ENCODE results near the gene KDELR1. TPM values are rescaled to one million over a fixed set of nuclear protein-coding genes. Genes with fewer than 3 reads are reported as not detected.

The KDELR1 gene
- total RNA-seq, 2 experiments from 2014 or later = 81.5 to 83.8 TPM

DNA sequence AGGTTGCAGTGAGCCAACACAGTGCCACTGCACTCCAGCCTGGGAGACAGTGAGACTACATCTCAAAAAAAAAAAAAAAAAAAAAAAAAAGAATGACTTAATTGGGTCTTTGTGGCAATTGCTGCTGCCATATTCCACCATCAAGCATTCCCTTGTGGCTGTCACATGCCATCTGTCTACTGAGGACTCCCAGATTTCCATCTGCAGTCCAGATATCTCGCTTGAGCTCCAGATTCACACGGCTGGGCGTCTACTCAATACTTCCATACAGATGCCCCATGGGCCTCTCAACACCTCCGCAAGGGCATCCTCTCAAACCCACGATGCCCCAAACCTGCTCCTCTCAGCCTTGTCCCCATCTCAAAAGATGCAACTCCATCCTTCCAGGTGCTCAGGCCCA is 40.5 kb downstream of the KDELR1 start:
- DNase-seq = no peak
- Mint-ChIP-seq H3K36me3 (ENCODE audit: low read depth) (peaks cover 3% of the 10 kb centered on the region), H3K4me3 (no peak overlapping the region), H3K27me3 (ENCODE audit: low read depth) (no peaks in the 10 kb centered on the region), H3K27ac (no peak overlapping the region), H3K4me1 (ENCODE audit: low read depth) (no peaks in the 10 kb centered on the region), H3K9me3 (no peaks in the 10 kb centered on the region)
- intact Hi-C loops (cut with micrococcal nuclease) = no loop called here
- CTCF ChIA-PET = interaction anchor here (0.6 to 2.3 kb wide), 8 partner anchors 12 to 234 kb away, joined by 3 to 7 read pairs (median 4); partner anchors contain the start of genes KCNJ14 and KDELR1

DNA sequence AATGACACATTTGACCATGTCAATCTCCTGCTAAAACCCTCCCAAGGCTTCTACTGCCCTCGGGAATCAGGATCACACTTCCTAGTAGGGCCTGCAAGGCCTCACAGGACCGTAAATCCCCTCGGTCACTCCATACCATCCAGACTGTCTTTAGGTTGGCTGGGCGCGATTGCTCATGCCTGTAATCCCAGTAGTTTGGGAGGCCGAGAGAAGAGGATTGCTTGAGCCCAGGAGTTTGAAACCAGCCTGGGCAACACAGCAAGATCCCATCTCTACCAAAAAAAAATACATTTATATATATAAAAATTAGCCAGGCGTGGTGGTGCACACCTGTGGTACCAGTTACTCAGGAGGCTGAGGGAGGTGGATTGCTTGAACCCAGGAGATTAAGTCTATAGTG is 42.6 kb downstream of the KDELR1 start:
- CTCF ChIA-PET = interaction anchor here (2.3 kb wide), 1 partner anchor 42 kb away, joined by 7 read pairs; the partner anchor contains the start of gene KDELR1
- Mint-ChIP-seq H3K36me3 (ENCODE audit: low read depth) (peaks cover 3% of the 10 kb centered on the region), H3K9me3 (no peaks in the 10 kb centered on the region), H3K27me3 (ENCODE audit: low read depth) (no peaks in the 10 kb centered on the region), H3K4me1 (ENCODE audit: low read depth) (no peaks in the 10 kb centered on the region), H3K4me3 (no peak overlapping the region), H3K27ac (no peak overlapping the region)
- intact Hi-C loops (cut with micrococcal nuclease) = no loop called here
- DNase-seq = no peak

DNA sequence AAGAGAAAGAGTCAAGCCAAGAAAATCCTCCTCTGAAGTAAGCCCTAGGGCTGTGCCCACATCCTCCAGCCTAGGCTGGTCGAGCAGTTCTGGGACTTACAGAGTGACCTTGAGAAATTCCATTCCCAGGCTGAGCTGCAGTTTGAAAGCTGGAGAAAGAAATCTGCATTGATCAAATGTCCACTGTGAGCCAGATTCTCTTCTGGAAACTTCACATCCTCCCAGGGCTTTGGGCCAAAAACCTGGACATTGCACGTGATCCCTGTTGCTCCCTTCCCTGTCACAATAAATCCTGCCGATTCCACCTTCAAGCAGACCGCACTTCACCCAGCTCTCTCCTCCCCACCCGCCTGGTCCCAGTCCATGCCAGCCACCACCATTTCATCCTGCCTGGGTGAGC is 43.3 kb downstream of the KDELR1 start:
- no peaks in the 10 kb centered on the region for H3K4me1 Mint-ChIP-seq (ENCODE audit: low read depth)
- no peak for DNase-seq
- peaks cover 3% of the 10 kb centered on the region for H3K36me3 Mint-ChIP-seq (ENCODE audit: low read depth)
- no peaks in the 10 kb centered on the region for H3K9me3 Mint-ChIP-seq
- H3K27ac Mint-ChIP-seq = no peak overlapping the region
- CTCF ChIA-PET = no interaction called here
- intact Hi-C loops (cut with micrococcal nuclease) = no loop called here
- H3K4me3 Mint-ChIP-seq = no peak overlapping the region
- no peaks in the 10 kb centered on the region for H3K27me3 Mint-ChIP-seq (ENCODE audit: low read depth)

DNA sequence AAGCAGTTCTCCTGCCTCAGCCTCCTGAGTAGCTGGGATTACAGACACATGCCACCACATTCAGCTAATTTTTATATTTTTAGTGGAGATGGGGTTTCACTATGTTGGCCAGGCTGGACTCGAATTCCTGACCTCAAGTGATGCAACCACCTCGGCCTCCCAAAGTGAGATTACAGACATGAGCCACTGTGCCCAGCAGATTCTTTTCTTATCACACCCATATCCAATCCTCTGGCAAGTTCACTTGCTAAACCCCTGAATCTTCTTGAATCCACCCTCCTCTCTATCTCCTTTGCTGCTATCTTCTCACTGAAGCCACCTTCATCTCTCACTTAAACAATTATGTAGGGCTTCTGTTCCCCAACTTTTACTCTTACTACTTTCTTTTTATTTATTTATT is 45.2 kb downstream of the KDELR1 start:
- Mint-ChIP-seq H3K36me3 (ENCODE audit: low read depth) (peaks cover 3% of the 10 kb centered on the region), H3K4me1 (ENCODE audit: low read depth) (no peaks in the 10 kb centered on the region), H3K4me3 (no peak overlapping the region), H3K9me3 (no peaks in the 10 kb centered on the region), H3K27ac (no peak overlapping the region), H3K27me3 (ENCODE audit: low read depth) (no peaks in the 10 kb centered on the region)
- CTCF ChIA-PET = no interaction called here
- intact Hi-C loops (cut with micrococcal nuclease) = no loop called here
- no peak for DNase-seq

DNA sequence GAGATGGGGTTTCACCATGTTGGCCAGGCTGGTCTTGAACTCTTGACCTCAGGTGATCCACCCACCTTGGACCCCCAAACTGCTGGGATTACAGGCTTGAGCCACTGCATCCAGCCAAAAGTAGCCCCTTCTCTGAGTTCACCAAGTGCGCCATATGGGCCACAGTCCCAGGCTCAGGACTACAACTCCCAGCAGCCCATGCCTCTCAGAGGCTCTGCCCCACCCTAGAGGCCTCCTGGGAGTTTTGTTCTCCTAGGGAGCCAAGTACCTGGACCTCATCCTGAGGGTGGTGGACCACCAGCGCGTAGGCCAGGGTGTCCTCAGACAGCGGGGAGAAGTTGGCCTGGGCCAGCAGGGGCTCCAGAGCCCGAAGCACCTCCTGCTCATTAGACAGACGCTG is 46.5 kb downstream of the KDELR1 start:
- Mint-ChIP-seq H3K4me3 (no peak overlapping the region), H3K27ac (no peak overlapping the region), H3K27me3 (ENCODE audit: low read depth) (no peaks in the 10 kb centered on the region), H3K4me1 (ENCODE audit: low read depth) (no peaks in the 10 kb centered on the region), H3K9me3 (no peaks in the 10 kb centered on the region), H3K36me3 (ENCODE audit: low read depth) (peaks cover 3% of the 10 kb centered on the region)
- CTCF ChIA-PET = no interaction called here
- intact Hi-C loops (cut with micrococcal nuclease) = no loop called here
- no peak for DNase-seq

DNA sequence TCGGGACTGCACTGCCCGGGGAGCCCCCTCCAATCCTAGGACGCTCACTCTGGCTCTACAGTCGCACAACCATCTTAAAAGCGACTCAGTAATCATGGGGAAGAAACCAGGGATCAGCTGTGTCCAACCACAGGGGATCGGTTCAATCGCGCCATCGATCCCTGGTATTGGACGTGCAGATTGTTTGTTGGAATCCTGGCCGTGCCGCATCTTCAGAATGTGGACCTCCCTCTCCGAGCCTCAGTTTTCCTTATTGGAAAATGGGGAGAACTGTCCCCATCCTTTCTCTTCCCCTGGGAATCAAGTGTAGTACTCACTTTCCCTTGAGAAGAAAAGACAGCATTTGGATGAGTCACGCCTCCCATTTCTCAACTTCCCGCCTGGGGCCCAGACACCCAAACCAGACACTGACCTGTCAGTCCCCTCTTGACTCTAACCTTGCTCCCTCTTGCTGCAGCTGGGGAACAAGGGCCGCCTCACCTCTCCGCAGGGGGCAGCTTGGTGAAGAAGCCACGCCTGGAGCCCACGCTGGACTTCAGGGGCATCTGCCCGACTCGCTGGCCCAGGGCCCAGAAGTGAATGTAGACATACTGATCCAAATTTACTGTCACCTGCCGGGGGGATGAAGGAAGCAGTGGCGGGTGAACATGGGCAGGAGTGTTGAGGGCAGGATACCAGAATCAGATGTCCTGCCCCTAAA is 48.4 kb downstream of the KDELR1 start:
- no peaks in the 10 kb centered on the region for H3K27me3 Mint-ChIP-seq (ENCODE audit: low read depth)
- DNase-seq = no peak
- no peaks in the 10 kb centered on the region for H3K36me3 Mint-ChIP-seq (ENCODE audit: low read depth)
- intact Hi-C loops (cut with micrococcal nuclease) = no loop called here
- no peaks in the 10 kb centered on the region for H3K4me1 Mint-ChIP-seq (ENCODE audit: low read depth)
- H3K9me3 Mint-ChIP-seq = no peaks in the 10 kb centered on the region
- no peak overlapping the region for H3K27ac Mint-ChIP-seq
- H3K4me3 Mint-ChIP-seq = no peak overlapping the region
- CTCF ChIA-PET = no interaction called here

GRCh38 chr19:48342414-48342738 is 49.0 kb downstream of the KDELR1 start:
- no peak overlapping the region for H3K4me3 Mint-ChIP-seq
- intact Hi-C loops (cut with micrococcal nuclease) = no loop called here
- no peaks in the 10 kb centered on the region for H3K4me1 Mint-ChIP-seq (ENCODE audit: low read depth)
- H3K9me3 Mint-ChIP-seq = no peaks in the 10 kb centered on the region
- no peak for DNase-seq
- CTCF ChIA-PET = no interaction called here
- no peaks in the 10 kb centered on the region for H3K36me3 Mint-ChIP-seq (ENCODE audit: low read depth)
- H3K27me3 Mint-ChIP-seq (ENCODE audit: low read depth) = no peaks in the 10 kb centered on the region
- H3K27ac Mint-ChIP-seq = no peak overlapping the region

GRCh38 chr19:48341515-48342413 is 49.6 kb downstream of the KDELR1 start:
- Mint-ChIP-seq H3K4me1 (ENCODE audit: low read depth) (no peaks in the 10 kb centered on the region), H3K27me3 (ENCODE audit: low read depth) (no peaks in the 10 kb centered on the region), H3K27ac (no peak overlapping the region), H3K9me3 (no peaks in the 10 kb centered on the region), H3K36me3 (ENCODE audit: low read depth) (no peaks in the 10 kb centered on the region), H3K4me3 (no peak overlapping the region)
- no peak for DNase-seq
- intact Hi-C loops (cut with micrococcal nuclease) = no loop called here
- CTCF ChIA-PET = interaction anchor here (1.0 to 1.4 kb wide), 3 partner anchors 22 to 50 kb away, joined by 3 to 5 read pairs (median 3); partner anchors contain the start of gene KDELR1

GRCh38 chr19:48340995-48341394 is 50.4 kb downstream of the KDELR1 start:
- no peaks in the 10 kb centered on the region for H3K9me3 Mint-ChIP-seq
- no peaks in the 10 kb centered on the region for H3K27me3 Mint-ChIP-seq (ENCODE audit: low read depth)
- no peak overlapping the region for H3K27ac Mint-ChIP-seq
- H3K4me1 Mint-ChIP-seq (ENCODE audit: low read depth) = no peaks in the 10 kb centered on the region
- intact Hi-C loops (cut with micrococcal nuclease) = no loop called here
- no peak for DNase-seq
- CTCF ChIA-PET = interaction anchor here (0.6 to 1.4 kb wide), 4 partner anchors 21 to 98 kb away, joined by 3 to 5 read pairs (median 3); partner anchors contain the start of gene KDELR1
- no peak overlapping the region for H3K4me3 Mint-ChIP-seq
- H3K36me3 Mint-ChIP-seq (ENCODE audit: low read depth) = no peaks in the 10 kb centered on the region

DNA sequence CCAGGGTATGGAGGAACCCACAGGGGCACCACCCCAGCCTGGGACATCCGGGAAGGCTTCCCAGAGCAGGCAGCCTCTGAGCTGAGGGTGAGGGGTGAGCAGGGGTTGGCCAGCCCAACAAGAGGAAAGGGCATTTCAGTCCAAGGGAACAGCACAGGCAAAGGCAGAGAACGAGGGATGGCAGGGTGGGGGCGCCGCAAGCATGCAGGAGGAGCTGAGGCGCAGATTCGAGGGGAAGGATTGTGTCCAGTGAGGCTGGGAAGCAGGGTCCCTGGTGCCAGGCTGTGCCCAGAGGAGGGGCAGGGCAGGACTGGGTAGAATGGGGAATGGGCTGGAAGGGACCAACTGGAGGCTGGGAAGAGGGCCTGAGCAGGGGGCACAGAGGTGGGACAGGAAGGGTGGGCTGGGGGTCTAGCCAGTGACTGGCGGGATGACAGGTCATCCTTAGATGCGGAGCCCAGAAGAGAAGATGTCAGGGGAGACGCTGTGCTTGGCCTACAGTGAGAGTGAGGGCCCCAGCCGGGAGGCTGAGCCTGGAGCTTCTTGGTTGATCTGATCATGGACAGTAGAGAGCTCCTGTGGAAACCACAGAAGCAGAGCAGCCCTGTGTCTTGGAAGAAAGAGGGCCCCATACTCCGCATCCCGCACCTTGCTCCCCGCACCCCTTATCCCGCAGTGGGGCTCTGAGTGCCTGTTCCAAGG is 52.4 kb downstream of the KDELR1 start:
- Mint-ChIP-seq H3K9me3 (no peaks in the 10 kb centered on the region), H3K36me3 (ENCODE audit: low read depth) (no peaks in the 10 kb centered on the region), H3K4me1 (ENCODE audit: low read depth) (peaks cover 7% of the 10 kb centered on the region), H3K4me3 (no peak overlapping the region), H3K27ac (no peak overlapping the region), H3K27me3 (ENCODE audit: low read depth) (no peaks in the 10 kb centered on the region)
- DNase-seq = no peak
- CTCF ChIA-PET = interaction anchor here (0.6 kb wide), 1 partner anchor 13 kb away, joined by 3 read pairs; no protein-coding TSS in a partner anchor
- intact Hi-C loops (cut with micrococcal nuclease) = no loop called here

GRCh38 chr19:48338253-48338755 is 53.0 kb downstream of the KDELR1 start:
- no peak for DNase-seq
- Mint-ChIP-seq H3K4me3 (no peak overlapping the region), H3K36me3 (ENCODE audit: low read depth) (no peaks in the 10 kb centered on the region), H3K27ac (no peak overlapping the region), H3K27me3 (ENCODE audit: low read depth) (no peaks in the 10 kb centered on the region), H3K4me1 (ENCODE audit: low read depth) (peaks cover 10% of the 10 kb centered on the region), H3K9me3 (no peaks in the 10 kb centered on the region)
- intact Hi-C loops (cut with micrococcal nuclease) = no loop called here
- CTCF ChIA-PET = no interaction called here

Data from activated naive CD4-positive, alpha-beta T cell treated with anti-CD3 and anti-CD28 coated beads for 36 hours (primary cell).